ENCODE measurements around the gene CACNA1E.

Gene CACNA1E

GRCh38 chr1:181640956-181641355 lies 157.6 kb downstream of the CACNA1E start:
- no peak for FAIRE-seq

- no peak for FAIRE-seq
These were observed 160.3 kb downstream of the CACNA1E start for GRCh38 chr1:181643631-181644030.

GRCh38 chr1:181645171-181645570 lies 161.9 kb downstream of the CACNA1E start:
- FAIRE-seq, result no peak

GRCh38 chr1:181646710-181647109 lies 163.4 kb downstream of the CACNA1E start:
- FAIRE-seq, result no peak

- FAIRE-seq, result no peak
These were observed 164.2 kb downstream of the CACNA1E start for GRCh38 chr1:181647314-181648035.

GRCh38 chr1:181651276-181651675 lies 168.0 kb downstream of the CACNA1E start:
- no peak for FAIRE-seq

- FAIRE-seq, result no peak
These were observed 172.4 kb downstream of the CACNA1E start for GRCh38 chr1:181655756-181656155.

GRCh38 chr1:181656491-181656890 lies 173.2 kb downstream of the CACNA1E start:
- FAIRE-seq, result no peak

GRCh38 chr1:181658581-181658980 lies 175.3 kb downstream of the CACNA1E start:
- FAIRE-seq, result no peak

- no peak for FAIRE-seq
These were observed 176.1 kb downstream of the CACNA1E start for GRCh38 chr1:181659321-181659957.

GRCh38 chr1:181660621-181661020 lies 177.3 kb downstream of the CACNA1E start:
- no peak for FAIRE-seq

GRCh38 chr1:181661569-181661968 lies 178.3 kb downstream of the CACNA1E start:
- FAIRE-seq, result no peak

GRCh38 chr1:181662606-181663005 lies 179.3 kb downstream of the CACNA1E start:
- FAIRE-seq, result no peak

GRCh38 chr1:181664543-181664942 lies 181.2 kb downstream of the CACNA1E start:
- no peak for FAIRE-seq

- FAIRE-seq, result no peak
These were observed 185.9 kb downstream of the CACNA1E start for GRCh38 chr1:181669246-181669645.

GRCh38 chr1:181674617-181675016 lies 191.3 kb downstream of the CACNA1E start:
- FAIRE-seq, result no peak

GRCh38 chr1:181675091-181675917 lies 192.0 kb downstream of the CACNA1E start:
- FAIRE-seq, result no peak

- no peak for FAIRE-seq
These were observed 192.5 kb downstream of the CACNA1E start for GRCh38 chr1:181675918-181676190.

GRCh38 chr1:181676269-181676668 lies 193.0 kb downstream of the CACNA1E start:
- FAIRE-seq, result no peak

GRCh38 chr1:181680332-181680731 lies 197.0 kb downstream of the CACNA1E start:
- no peak for FAIRE-seq

GRCh38 chr1:181680871-181681270 lies 197.6 kb downstream of the CACNA1E start:
- no peak for FAIRE-seq

GRCh38 chr1:181685211-181685610 lies 201.9 kb downstream of the CACNA1E start:
- FAIRE-seq, result no peak

- FAIRE-seq, result no peak
These were observed 218.6 kb downstream of the CACNA1E start for GRCh38 chr1:181701891-181702290.

GRCh38 chr1:181704546-181704945 lies 221.2 kb downstream of the CACNA1E start:
- FAIRE-seq, result no peak

Data from endometrium (tissue), 2 donors.